Measurements from ENCODE around the gene FLNB. TPM values are rescaled to one million over a fixed set of nuclear protein-coding genes. Genes with fewer than 3 reads are reported as not detected.

The FLNB gene
- total and polyA plus RNA-seq, 2 of the 13 experiments (the other 11 are each of a cell fraction or from before 2014, with no cell fraction given), result 106 to 130 TPM

- TF ChIP-seq RERE (CRISPR knock-in tag; IDR thresholded peaks at IDR 0.05; ENCODE audit: low read depth) (no peak), ZNF280B (CRISPR knock-in tag; IDR thresholded peaks at IDR 0.05; ENCODE audit: borderline replicate concordance) (no peak; the same call in 1 of the 2 replicates), ATF6 (CRISPR knock-in tag; conservative IDR thresholded peaks at IDR 0.05) (no peak), REL (CRISPR knock-in tag; conservative IDR thresholded peaks at IDR 0.05) (no peak), ZNF256 (CRISPR knock-in tag; conservative IDR thresholded peaks at IDR 0.05) (no peak), ZFP36L2 (CRISPR knock-in tag; IDR thresholded peaks at IDR 0.05) (no peak), EED (CRISPR knock-in tag; IDR thresholded peaks at IDR 0.05) (no peak), RBM39 (IDR thresholded peaks at IDR 0.05; ENCODE audit: low read depth, low read length, poor library complexity, severe bottlenecking) (no peak), KDM5B (CRISPR knock-in tag; IDR thresholded peaks at IDR 0.05; ENCODE audit: borderline replicate concordance) (no peak), ZNF75D (CRISPR knock-in tag; IDR thresholded peaks at IDR 0.05; ENCODE audit: borderline replicate concordance) (no peak), ZNF501 (CRISPR knock-in tag; IDR thresholded peaks at IDR 0.05) (no peak), ZNF615 (CRISPR knock-in tag; IDR thresholded peaks at IDR 0.05; ENCODE audit: borderline replicate concordance) (no peak), ZFP1 (CRISPR knock-in tag; IDR thresholded peaks at IDR 0.05) (no peak), ZNF576 (CRISPR knock-in tag; IDR thresholded peaks at IDR 0.05) (no peak), JARID2 (CRISPR knock-in tag; IDR thresholded peaks at IDR 0.05; ENCODE audit: insufficient replicate concordance) (no peak), ATF3 (CRISPR knock-in tag; IDR thresholded peaks at IDR 0.05) (no peak), AKAP8 (CRISPR knock-in tag; IDR thresholded peaks at IDR 0.05) (no peak), SOX6 (IDR thresholded peaks at IDR 0.05) (no peak), SOX6 (CRISPR knock-in tag; IDR thresholded peaks at IDR 0.05) (no peak), KLF6 (CRISPR knock-in tag; IDR thresholded peaks at IDR 0.05) (no peak)
These were observed 164.9 kb downstream of the FLNB start (continued) for GRCh38 chr3:58173029-58173668.
